BJ (cell line): ENCODE results near the gene SSRP1. TPM values are rescaled to one million over a fixed set of nuclear protein-coding genes. Genes with fewer than 3 reads are reported as not detected.

Experiments used
- CTCF ChIA-PET: fragments of 350-600 bp; formaldehyde crosslinking; extraction: SDS; loops from one replicate; lab custom pipeline; 2021; ENCODE audit warnings: antibody characterized with exemption, inconsistent platforms; lab: Yijun Ruan, JAX
- POLR2A ChIA-PET: fragments of 300-600 bp; sonication (Branson Sonifier 250); formaldehyde crosslinking; extraction: SDS; loops from one replicate; lab custom pipeline; 2021; ENCODE audit warnings: antibody characterized with exemption; lab: Charles Lee
- DNase-seq: peaks from one replicate; pipeline ENCODE4 v3.0.0-alpha.2; 2011; ENCODE audit warnings: low read depth
- H3K27me3 ChIP-seq: 2 replicates; pipeline ENCODE4 v1.6.0; 2011; ENCODE audit warnings: low read length; ENCODE audit not compliant: control insufficient read depth, insufficient read depth
- H3K36me3 ChIP-seq: 2 replicates; pipeline ENCODE4 v1.5.1; 2011; ENCODE audit warnings: low read length; ENCODE audit not compliant: control insufficient read depth, insufficient read depth
- H3K4me3 ChIP-seq: 2 replicates; pipeline ENCODE4 v1.5.1; 2011; ENCODE audit warnings: low read depth, mild to moderate bottlenecking, control low read depth, low read length
- polyA plus RNA-seq: library from polyadenylated mRNA; depleted of rRNA; stranded (reverse); fragments of >200 nt; gene quantifications from 2 replicates; pipeline ENCODE4 v1.2.3, GENCODE V29; 2011
- TF ChIP-seq, protein P1 (sequence below): IDR thresholded peaks from 2 replicates; pipeline ENCODE4 v1.5.1; 2011; ENCODE audit warnings: low read depth, mild to moderate bottlenecking, control low read depth, inconsistent platforms, low read length, moderate library complexity; ENCODE audit not compliant: insufficient read depth

Gene SSRP1
- polyA plus RNA-seq, 1 experiment, result 102 TPM

DNA sequence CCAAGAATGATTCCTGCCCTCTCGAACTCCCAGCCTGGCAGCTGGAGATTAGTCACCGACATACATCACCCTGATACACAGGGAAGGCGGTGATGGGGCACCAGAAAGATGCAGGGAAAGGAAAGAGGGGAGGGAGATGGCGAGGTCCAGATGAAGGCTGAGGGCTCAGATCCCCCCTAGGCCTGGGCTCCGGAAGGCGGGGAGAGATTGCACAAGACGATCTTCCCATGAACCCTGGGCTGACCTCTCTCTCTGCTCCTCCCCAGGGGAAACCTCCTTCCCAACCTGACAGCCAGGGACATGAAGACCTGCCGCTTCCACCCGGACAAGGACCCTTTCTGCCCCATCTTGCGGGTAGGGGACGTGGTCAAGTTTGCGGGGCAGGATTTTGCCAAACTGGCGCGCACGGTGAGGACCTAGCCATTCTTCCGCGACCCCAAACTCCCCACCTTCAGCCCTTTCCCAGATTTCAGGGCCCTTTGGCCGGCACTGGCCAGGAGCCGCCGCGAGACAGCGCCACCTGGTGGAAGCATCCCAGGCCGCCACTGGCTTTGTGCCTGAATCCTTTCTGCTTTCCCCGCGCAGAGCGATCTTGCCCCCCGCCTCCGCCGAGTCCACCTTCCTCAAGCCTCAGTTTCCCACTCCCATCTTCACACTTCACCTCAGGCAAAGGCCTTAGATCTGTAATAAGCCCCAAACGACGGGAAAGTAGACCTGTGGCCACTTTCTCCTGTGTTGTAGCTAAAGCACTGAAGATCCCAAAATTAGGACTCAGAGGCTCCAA lies 14.0 kb upstream of the SSRP1 start:
- H3K4me3 ChIP-seq, result no peak overlapping the region
- DNase-seq, result no peak
- CTCF ChIA-PET, result interaction anchor here (0.6 to 3.0 kb wide), 18 partner anchors 11 to 1613 kb away, joined by 3 to 32 read pairs (median 3); partner anchors contain the start of gene P2RX3
- H3K36me3 ChIP-seq, result no peaks in the 10 kb centered on the region
- H3K27me3 ChIP-seq, result no peaks in the 10 kb centered on the region; the same call in 1 of the 2 replicates
- TF ChIP-seq, protein P1, sequence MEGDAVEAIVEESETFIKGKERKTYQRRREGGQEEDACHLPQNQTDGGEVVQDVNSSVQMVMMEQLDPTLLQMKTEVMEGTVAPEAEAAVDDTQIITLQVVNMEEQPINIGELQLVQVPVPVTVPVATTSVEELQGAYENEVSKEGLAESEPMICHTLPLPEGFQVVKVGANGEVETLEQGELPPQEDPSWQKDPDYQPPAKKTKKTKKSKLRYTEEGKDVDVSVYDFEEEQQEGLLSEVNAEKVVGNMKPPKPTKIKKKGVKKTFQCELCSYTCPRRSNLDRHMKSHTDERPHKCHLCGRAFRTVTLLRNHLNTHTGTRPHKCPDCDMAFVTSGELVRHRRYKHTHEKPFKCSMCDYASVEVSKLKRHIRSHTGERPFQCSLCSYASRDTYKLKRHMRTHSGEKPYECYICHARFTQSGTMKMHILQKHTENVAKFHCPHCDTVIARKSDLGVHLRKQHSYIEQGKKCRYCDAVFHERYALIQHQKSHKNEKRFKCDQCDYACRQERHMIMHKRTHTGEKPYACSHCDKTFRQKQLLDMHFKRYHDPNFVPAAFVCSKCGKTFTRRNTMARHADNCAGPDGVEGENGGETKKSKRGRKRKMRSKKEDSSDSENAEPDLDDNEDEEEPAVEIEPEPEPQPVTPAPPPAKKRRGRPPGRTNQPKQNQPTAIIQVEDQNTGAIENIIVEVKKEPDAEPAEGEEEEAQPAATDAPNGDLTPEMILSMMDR, result peak; percentile 93
- POLR2A ChIA-PET, result no interaction called here

DNA sequence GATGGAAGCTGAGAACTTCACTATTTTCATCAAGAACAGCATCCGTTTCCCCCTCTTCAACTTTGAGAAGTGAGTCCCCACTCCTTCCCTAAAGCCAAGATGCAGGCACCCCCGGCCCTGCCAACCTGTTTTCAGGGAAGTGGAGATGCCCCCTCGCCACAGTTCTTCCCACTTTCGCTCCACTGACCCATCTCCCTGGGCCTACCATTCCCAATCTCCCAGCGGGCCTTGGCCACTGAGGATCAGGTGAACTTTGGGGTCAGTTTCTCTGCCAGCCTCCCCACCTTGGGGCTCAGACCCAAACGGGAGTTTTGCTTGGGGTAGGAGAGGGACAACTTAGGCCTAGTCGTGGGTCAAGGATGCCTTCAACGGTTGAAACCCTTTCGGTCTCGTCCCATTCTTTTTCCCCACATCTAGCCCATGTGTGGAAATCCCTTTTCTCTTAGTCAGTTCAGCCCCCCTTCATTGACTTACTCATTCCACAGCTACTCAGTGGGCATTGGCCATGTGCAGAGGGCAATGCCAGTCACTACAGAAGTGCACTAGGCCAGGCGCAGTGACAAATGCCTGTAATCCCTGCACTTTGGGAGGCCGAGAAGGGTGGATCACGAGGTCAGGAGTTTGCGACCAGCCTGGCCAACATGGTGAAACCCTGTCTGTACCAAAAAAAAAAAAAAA lies 13.1 kb upstream of the SSRP1 start:
- CTCF ChIA-PET, result interaction anchor here (0.6 to 4.2 kb wide), 14 partner anchors 11 to 505 kb away, joined by 3 to 30 read pairs (median 4); partner anchors contain the start of gene P2RX3
- POLR2A ChIA-PET, result no interaction called here

DNA sequence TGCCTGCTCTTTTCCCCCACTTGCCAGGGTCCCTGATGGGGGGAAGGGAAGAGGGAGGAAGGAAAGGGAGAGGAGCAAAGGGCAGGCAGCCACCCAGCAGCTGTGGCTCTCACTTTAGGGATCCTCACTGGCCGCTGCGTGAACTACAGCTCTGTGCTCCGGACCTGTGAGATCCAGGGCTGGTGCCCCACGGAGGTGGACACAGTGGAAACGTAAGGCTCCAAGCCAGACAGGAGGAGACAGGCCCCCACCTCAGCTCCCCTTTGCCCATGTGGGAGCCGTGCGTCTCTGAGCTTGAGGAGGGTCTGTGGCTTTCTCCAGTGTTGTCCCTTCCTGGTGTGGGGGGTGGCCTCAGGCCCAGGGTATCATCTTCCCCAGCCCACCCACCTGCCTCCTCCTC lies 12.4 kb upstream of the SSRP1 start:
- DNase-seq, result no peak
- no peaks in the 10 kb centered on the region for H3K36me3 ChIP-seq
- ChIA-PET POLR2A (no interaction called here), CTCF (interaction anchor here (0.6 to 4.2 kb wide), 13 partner anchors 9 to 507 kb away, joined by 3 to 30 read pairs (median 3); no protein-coding TSS in a partner anchor)
- TF ChIP-seq, protein P1, result no peak
- no peak overlapping the region for H3K4me3 ChIP-seq
- no peaks in the 10 kb centered on the region for H3K27me3 ChIP-seq

More for the DNA sequence above, 13.1 kb upstream of the SSRP1 start:
- Histone ChIP-seq H3K27me3 (no peaks in the 10 kb centered on the region), H3K36me3 (no peaks in the 10 kb centered on the region), H3K4me3 (no peak overlapping the region)
- DNase-seq, result no peak
- TF ChIP-seq, protein P1, result no peak

DNA sequence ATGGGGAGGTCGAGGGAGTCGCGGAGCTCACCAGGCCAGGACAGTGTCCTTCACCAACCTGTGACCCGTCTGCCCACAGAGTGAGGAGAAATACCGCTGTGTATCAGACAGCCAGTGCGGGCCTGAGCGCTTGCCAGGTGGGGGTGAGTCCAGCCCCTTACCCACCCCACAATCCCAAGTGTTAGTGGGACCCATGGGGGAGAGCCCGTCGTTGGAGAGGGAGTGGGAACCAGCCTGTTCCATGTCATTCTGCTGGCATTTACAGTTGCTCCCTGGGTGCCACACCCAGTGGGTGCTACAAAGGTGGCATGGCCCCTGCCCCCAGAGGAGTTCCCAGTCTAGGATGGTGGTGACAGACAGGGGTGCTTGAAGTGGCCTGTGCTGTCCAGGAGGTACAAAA lies 11.6 kb upstream of the SSRP1 start:
- TF ChIP-seq, protein P1, result no peak
- ChIA-PET CTCF (interaction anchor here (1.0 to 4.2 kb wide), 11 partner anchors 8 to 506 kb away, joined by 3 to 30 read pairs (median 4); no protein-coding TSS in a partner anchor), POLR2A (no interaction called here)
- H3K4me3 ChIP-seq, result no peak overlapping the region
- DNase-seq, result no peak
- H3K36me3 ChIP-seq, result no peaks in the 10 kb centered on the region
- no peaks in the 10 kb centered on the region for H3K27me3 ChIP-seq

DNA sequence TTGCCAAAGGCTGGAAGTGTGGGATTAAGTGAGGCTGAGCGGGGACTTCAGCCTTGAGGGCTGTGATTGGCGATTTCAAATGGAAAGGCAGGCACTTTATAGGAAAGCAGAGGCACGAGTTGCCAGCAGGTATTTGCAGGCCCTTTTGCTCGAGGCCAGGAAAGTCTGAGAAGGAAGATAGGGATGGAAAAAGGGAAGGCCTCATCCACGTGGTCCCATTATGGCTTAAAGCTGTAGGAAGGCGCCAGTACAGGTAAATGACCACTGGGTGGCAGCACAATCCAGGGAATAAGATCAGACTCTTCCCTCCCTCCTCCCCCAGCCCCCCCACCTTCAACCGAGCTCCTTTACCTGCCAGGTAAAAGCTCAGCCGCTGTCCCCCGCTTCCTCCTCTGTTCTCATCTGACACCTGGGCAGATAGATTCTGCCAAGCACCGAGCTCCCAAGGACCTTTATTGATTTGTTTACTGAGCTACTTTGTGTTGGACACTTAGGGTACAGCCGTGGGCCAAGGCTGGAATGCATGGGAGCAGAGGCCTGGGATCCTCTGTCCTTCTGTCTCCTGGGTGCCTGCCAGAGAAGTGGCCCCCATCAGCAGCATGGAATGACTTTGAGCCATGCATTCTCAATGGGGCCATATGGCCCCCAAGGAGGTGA lies 10.0 kb upstream of the SSRP1 start:
- DNase-seq, result no peak
- CTCF ChIA-PET, result interaction anchor here (0.7 to 4.2 kb wide), 27 partner anchors 9 to 1441 kb away, joined by 3 to 30 read pairs (median 5); partner anchors contain the start of genes RTN4RL2, SLC43A1 and TNKS1BP1
- POLR2A ChIA-PET, result no interaction called here
- TF ChIP-seq, protein P1, result peak; percentile 72
- Histone ChIP-seq H3K4me3 (no peak overlapping the region), H3K27me3 (no peaks in the 10 kb centered on the region; the same call in 1 of the 2 replicates), H3K36me3 (no peaks in the 10 kb centered on the region)
